Neural crest cell (in vitro differentiated cells): ENCODE data around the gene DNAJC15. TPM values are rescaled to one million over a fixed set of nuclear protein-coding genes. Genes with fewer than 3 reads are reported as not detected.

Experiments
- DNase-seq: peaks from one replicate; pipeline ENCODE4 v3.0.0; 2021; ENCODE audit warnings: low read depth, mixed read lengths, low spot score
- H3K27ac Mint-ChIP-seq: one replicate; pipeline ENCODE4 v1.8.0; 2021; ENCODE audit warnings: mild to moderate bottlenecking, mixed read lengths; ENCODE audit not compliant: unreplicated experiment
- H3K27me3 Mint-ChIP-seq: 2 replicates; pipeline ENCODE4 v1.8.0; 2021; ENCODE audit warnings: low read depth, mild to moderate bottlenecking, mixed read lengths
- H3K36me3 Mint-ChIP-seq: 2 replicates; pipeline ENCODE4 v1.8.0; 2021; ENCODE audit warnings: low read depth, mild to moderate bottlenecking, mixed read lengths
- H3K4me1 Mint-ChIP-seq: 2 replicates; pipeline ENCODE4 v1.8.0; 2021; ENCODE audit warnings: mixed read lengths
- H3K4me3 Mint-ChIP-seq: one replicate; pipeline ENCODE4 v1.8.0; 2021; ENCODE audit warnings: mild to moderate bottlenecking, mixed read lengths
- H3K9me3 Mint-ChIP-seq: 2 replicates; pipeline ENCODE4 v1.8.0; 2021; ENCODE audit warnings: mixed read lengths
- total RNA-seq: library from RNA; stranded (reverse); gene quantifications from 2 replicates; pipeline ENCODE4 v1.2.1, GENCODE V29; 2021
- TF ChIP-seq, protein P1 (sequence below): fragments of 200-600 bp; sonication (generic); conservative IDR thresholded peaks from 2 replicates; pipeline ENCODE4 v1.5.0; 2021; ENCODE audit warnings: antibody characterized with exemption, mild to moderate bottlenecking

The DNAJC15 gene
- total RNA-seq, 1 donor from 2014 or later = 14.7 TPM

DNA sequence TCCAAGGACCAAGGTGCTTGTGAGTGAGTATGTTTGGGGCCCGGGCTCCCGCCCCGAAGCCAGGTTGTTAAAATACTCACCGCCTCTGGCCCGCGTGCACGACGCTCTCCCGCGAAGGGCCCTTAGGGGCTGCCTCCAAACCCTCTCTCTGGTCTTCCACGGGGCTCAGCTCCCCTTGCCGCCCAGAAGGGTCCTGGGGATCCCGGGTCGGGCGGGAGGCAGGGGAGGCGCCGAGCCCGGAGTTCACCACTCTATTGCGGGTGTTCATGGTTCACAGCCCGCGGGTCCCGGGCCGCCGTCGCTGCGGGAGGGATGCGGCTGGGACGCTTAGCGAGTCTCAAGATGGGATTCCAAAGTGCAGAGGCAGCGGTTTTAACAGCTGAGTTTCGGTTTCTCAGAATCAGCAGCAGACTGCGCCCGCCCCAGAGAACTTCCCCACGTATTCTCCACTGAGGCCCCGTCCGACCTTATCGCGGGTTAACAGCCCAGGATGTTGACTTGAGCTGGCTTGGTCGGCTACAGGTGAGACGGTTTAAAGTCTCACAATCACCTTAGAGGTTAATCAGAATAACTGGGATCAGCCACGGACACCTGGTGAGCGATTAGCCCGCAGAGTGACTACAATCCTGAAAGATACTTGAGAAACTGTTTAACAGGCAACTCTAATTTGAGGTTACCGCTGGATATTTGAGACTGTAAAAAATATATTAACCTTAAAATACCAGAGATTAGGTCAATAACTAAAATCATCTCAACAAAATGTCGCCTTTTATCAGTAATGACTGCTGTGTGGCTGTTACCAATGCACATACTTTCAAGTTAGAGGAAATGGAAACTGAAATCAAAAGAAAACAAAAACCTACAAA is 31.3 kb upstream of the DNAJC15 start, which contains the start of gene EPSTI1:
Gene EPSTI1 (minus strand): TSS at position 344 of the 866 bp plus-strand sequence. CDS start 76 bp downstream, at position 268.
- Mint-ChIP-seq H3K4me1 (peaks cover 17% of the 10 kb centered on the region), H3K27me3 (peaks cover 35% of the 10 kb centered on the region), H3K9me3 (no peaks in the 10 kb centered on the region), H3K27ac (no peak within 1 kb of the TSS), H3K36me3 (no peaks in the 10 kb centered on the region), H3K4me3 (peak within 1 kb of the TSS; percentile 66)
- TF ChIP-seq, protein P1, sequence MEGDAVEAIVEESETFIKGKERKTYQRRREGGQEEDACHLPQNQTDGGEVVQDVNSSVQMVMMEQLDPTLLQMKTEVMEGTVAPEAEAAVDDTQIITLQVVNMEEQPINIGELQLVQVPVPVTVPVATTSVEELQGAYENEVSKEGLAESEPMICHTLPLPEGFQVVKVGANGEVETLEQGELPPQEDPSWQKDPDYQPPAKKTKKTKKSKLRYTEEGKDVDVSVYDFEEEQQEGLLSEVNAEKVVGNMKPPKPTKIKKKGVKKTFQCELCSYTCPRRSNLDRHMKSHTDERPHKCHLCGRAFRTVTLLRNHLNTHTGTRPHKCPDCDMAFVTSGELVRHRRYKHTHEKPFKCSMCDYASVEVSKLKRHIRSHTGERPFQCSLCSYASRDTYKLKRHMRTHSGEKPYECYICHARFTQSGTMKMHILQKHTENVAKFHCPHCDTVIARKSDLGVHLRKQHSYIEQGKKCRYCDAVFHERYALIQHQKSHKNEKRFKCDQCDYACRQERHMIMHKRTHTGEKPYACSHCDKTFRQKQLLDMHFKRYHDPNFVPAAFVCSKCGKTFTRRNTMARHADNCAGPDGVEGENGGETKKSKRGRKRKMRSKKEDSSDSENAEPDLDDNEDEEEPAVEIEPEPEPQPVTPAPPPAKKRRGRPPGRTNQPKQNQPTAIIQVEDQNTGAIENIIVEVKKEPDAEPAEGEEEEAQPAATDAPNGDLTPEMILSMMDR = no peak
- DNase-seq = peak; percentile 4

DNA sequence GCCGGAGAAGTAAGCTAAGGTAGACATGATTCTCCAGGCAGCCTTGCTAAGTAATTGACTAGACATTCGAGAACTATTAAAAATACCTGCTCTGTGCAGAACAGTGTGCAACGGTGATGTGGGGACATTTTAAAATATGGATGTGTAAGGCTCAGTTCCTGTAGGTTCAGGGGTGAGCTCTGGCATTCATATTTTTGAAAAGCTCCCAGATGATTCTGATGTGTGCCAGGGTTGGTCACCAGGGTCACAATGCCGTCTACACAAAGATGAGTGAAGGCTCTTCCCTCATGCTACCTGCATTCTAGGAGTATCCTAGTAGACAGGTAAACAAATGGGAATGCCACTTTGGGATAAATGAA is 30.6 kb upstream of the DNAJC15 start:
- Mint-ChIP-seq H3K36me3 (no peaks in the 10 kb centered on the region), H3K4me1 (peaks cover 17% of the 10 kb centered on the region), H3K9me3 (no peaks in the 10 kb centered on the region), H3K27ac (no peak overlapping the region), H3K4me3 (no peak overlapping the region), H3K27me3 (peaks cover 35% of the 10 kb centered on the region)
- DNase-seq = no peak
- TF ChIP-seq, protein P1 = no peak

DNA sequence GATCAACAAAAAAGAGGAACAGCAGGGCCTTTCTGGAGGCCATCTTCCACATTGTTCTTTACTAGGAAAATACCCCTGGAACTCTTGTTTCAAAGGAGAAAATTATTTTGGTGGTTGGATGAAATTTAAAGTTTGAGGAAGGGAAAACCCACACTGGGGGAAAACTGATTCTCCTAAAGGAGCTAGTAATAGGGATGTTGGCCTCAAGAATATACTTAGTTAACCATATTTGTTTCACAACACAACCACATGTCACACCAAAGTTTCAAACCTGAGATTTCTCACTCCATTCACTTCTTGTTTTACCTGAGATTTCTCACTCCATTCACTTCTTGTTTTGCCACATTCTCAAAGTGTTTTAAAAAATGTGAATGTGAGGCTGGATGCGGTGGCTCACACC is 28.5 kb upstream of the DNAJC15 start:
- DNase-seq = no peak
- TF ChIP-seq, protein P1 = no peak
- no peak overlapping the region for H3K27ac Mint-ChIP-seq
- H3K9me3 Mint-ChIP-seq = no peaks in the 10 kb centered on the region
- no peaks in the 10 kb centered on the region for H3K36me3 Mint-ChIP-seq
- peaks cover 35% of the 10 kb centered on the region for H3K27me3 Mint-ChIP-seq
- H3K4me3 Mint-ChIP-seq = no peak overlapping the region
- peaks cover 17% of the 10 kb centered on the region for H3K4me1 Mint-ChIP-seq

DNA sequence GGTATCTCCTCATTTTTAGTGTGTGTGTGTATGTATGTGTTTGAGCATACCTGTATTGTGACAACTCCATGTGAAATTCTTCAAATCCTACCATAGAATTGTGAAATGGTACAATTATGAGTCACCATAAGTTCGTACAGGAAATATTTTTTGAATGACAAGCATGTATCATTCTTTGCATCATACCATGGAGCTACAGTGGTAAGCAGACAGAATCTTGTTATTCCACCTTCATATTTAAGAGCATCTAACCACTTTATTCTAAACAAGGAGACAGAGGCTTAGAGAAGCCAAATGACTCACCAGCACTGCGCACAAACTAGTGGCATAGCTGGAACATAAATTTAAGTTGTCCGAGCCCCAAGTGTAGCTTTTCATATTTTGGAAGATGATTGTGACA is 26.8 kb upstream of the DNAJC15 start:
- no peak for DNase-seq
- no peaks in the 10 kb centered on the region for H3K9me3 Mint-ChIP-seq
- H3K36me3 Mint-ChIP-seq = no peaks in the 10 kb centered on the region
- H3K4me3 Mint-ChIP-seq = no peak overlapping the region
- peaks cover 8% of the 10 kb centered on the region for H3K4me1 Mint-ChIP-seq
- H3K27me3 Mint-ChIP-seq = peaks cover 22% of the 10 kb centered on the region
- TF ChIP-seq, protein P1 = no peak
- H3K27ac Mint-ChIP-seq = no peak overlapping the region

DNA sequence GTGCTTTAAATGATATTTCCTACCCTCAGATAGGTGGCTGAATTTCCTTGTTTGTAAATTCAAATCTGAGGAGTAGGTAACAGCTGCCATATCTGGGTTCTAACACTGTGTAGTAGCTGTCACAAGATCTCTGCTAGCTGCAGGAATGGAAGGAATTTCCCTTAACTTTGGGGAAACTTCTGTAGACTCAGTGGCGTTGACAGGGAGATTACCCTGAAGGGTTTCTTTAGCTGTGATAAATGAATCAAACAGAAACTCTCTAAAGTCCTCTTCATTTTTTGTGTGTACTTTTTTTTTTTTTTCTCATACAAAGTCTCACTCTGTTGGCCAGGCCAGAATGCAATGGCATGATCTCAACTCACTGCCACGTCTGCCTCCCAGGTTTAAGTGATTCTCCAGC is 26.0 kb upstream of the DNAJC15 start:
- DNase-seq = no peak
- Mint-ChIP-seq H3K9me3 (no peaks in the 10 kb centered on the region), H3K36me3 (no peaks in the 10 kb centered on the region), H3K27ac (no peak overlapping the region), H3K4me3 (no peak overlapping the region), H3K4me1 (peaks cover 1% of the 10 kb centered on the region), H3K27me3 (peaks cover 14% of the 10 kb centered on the region)
- TF ChIP-seq, protein P1 = no peak
